Activated naive CD4-positive, alpha-beta T cell treated with anti-CD3 and anti-CD28 coated beads, Interleukin-2, amount 50 U/mL, for 16 hours (primary cell): ENCODE measurements around the gene AGBL4.

Experiments
- DNase-seq: peaks from one replicate; pipeline ENCODE4 v3.0.0-alpha.2; 2020

AGBL4 gene

GRCh38 chr1:48675251-48675650 is 1348.5 kb downstream of the AGBL4 start:
- DNase-seq, result no peak

- no peak for DNase-seq
These were observed 1349.1 kb downstream of the AGBL4 start for GRCh38 chr1:48674641-48675040.

GRCh38 chr1:48673332-48674105 is 1350.2 kb downstream of the AGBL4 start:
- DNase-seq, result no peak

GRCh38 chr1:48671578-48671977 is 1352.2 kb downstream of the AGBL4 start:
- no peak for DNase-seq

GRCh38 chr1:48670234-48671020 is 1353.3 kb downstream of the AGBL4 start:
- DNase-seq, result no peak

GRCh38 chr1:48668339-48668738 is 1355.4 kb downstream of the AGBL4 start:
- DNase-seq, result no peak

- no peak for DNase-seq
These were observed 1356.0 kb downstream of the AGBL4 start for GRCh38 chr1:48667782-48668181.

GRCh38 chr1:48665708-48666407 is 1357.9 kb downstream of the AGBL4 start:
- no peak for DNase-seq

- no peak for DNase-seq
These were observed 1361.9 kb downstream of the AGBL4 start for GRCh38 chr1:48661726-48662463.

- DNase-seq, result no peak
These were observed 1364.0 kb downstream of the AGBL4 start for GRCh38 chr1:48659801-48660200.

- no peak for DNase-seq
These were observed 1366.3 kb downstream of the AGBL4 start for GRCh38 chr1:48657413-48657812.

- DNase-seq, result no peak
These were observed 1369.0 kb downstream of the AGBL4 start for GRCh38 chr1:48654606-48655210.

- no peak for DNase-seq
These were observed 1371.4 kb downstream of the AGBL4 start for GRCh38 chr1:48652334-48652733.

GRCh38 chr1:48649880-48650279 is 1373.9 kb downstream of the AGBL4 start:
- DNase-seq, result no peak

- DNase-seq, result no peak
These were observed 1377.9 kb downstream of the AGBL4 start for GRCh38 chr1:48645883-48646282.

- no peak for DNase-seq
These were observed 1378.7 kb downstream of the AGBL4 start for GRCh38 chr1:48644905-48645605.

GRCh38 chr1:48644190-48644900 is 1379.4 kb downstream of the AGBL4 start:
- DNase-seq, result no peak

- DNase-seq, result no peak
These were observed 1380.6 kb downstream of the AGBL4 start for GRCh38 chr1:48643193-48643592.

- no peak for DNase-seq
These were observed 1382.8 kb downstream of the AGBL4 start for GRCh38 chr1:48640836-48641492.

- DNase-seq, result no peak
These were observed 1393.9 kb downstream of the AGBL4 start for GRCh38 chr1:48629867-48630266.

- no peak for DNase-seq
These were observed 1396.3 kb downstream of the AGBL4 start for GRCh38 chr1:48627486-48627885.
